ENCODE measurements around the gene FBLN1.

The FBLN1 gene

GRCh38 chr22:45576730-45577464, 74.2 kb downstream of the FBLN1 start:
- H3K4me3 ChIP-seq (ENCODE audit: low read length) = no peak overlapping the region
- TF ChIP-seq CTCF (conservative IDR thresholded peaks at IDR 0.05; ENCODE audit: low read length) = no peak
- DNase-seq (ENCODE audit: low read depth) = no peak

DNA sequence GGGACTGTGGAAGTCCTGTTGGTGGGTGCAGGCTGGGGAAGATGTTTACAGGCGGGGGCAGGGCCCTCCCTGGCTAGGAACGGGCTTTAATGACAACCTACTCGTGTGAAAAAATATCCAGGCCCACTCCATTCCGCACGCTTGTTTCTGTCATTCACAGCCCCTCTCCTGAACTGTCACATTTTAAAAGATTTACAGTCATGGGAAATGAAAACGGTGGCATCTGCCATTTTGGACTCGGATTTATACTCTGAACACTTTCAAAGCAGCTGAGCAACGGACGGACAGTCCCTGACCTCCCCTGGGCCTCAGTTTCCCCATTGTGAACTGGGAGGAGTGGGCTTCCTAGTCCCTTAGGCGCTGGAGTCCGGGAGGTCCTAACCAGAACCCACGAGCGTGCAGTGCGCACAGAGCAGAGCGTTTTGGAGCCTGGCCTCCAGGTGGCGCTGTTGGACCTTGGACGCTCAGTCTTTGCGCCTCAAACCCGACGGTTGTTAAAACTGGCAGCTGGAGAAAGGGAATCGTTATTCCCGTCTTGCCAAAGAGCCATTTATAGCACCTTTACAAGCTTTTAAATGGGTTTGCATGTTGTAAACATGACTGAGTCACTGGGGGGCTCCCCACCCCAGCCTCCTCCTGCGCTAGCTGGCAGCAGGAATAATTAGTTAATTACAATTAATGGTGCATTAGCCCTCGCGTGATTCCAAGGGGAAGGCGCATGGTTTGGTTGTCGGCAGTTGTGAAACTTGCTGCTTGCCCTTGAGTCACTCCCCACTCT, 75.3 kb downstream of the FBLN1 start:
- TF ChIP-seq CTCF (conservative IDR thresholded peaks at IDR 0.05; ENCODE audit: low read length) = peak; percentile 94
- H3K4me3 ChIP-seq (ENCODE audit: low read length) = no peak overlapping the region

DNA sequence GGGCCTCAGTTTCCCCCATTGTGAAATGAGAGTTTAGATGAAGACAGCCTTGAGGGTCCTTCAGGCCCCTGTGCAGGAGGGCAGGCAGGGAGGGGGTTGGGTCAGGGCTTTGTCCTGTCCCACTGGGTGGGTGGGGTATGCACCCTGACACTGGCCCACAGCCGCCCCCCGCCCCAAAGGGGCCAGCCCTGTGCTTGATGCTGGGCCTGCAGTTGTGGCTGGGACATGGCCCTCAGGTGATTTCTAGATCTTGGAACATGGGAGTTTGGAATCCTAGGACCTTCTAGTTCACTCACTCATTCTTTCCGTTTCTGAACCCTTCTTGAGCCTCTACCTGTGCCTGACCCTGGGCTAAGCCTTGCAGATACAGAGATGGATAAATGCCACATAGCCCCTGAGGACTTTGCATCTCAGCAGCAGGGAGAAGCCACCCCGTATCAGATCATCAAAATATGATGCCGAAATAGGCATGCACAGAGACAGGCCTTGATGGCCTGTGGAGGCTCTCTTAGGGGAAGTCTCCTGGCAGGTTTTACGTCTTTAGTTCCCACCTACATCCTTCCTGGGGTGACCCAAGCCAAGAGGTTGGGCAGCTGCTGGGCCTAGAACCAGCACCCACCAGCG, 76.0 kb downstream of the FBLN1 start:
- no peak for DNase-seq (ENCODE audit: low read depth)
- TF ChIP-seq CTCF (conservative IDR thresholded peaks at IDR 0.05; ENCODE audit: low read length) = no peak
- H3K4me3 ChIP-seq (ENCODE audit: low read length) = no peak overlapping the region

More for the DNA sequence above, 75.3 kb downstream of the FBLN1 start:
- peak; percentile 75 for DNase-seq (ENCODE audit: low read depth)

DNA sequence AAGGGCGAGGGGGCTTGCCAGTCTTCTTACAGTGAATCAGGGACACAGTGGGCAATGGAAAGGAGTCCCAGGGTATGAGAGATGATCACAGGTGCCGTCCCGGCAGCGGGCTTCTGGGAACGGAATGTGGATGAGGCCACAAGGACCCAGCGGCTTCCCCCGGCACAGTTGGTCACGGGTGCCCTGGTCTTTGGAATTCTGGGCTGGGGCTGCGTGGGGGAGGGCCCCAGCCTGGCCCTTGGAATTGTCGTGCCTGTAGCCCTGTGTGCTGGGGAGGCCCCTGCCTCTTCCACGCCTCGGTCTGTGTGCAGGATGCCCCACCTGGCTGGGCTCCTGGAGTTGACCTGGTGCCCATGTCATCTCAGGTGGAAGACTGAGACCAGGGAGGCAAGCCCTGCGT, 76.6 kb downstream of the FBLN1 start:
- no peak overlapping the region for H3K4me3 ChIP-seq (ENCODE audit: low read length)
- TF ChIP-seq CTCF (conservative IDR thresholded peaks at IDR 0.05; ENCODE audit: low read length) = no peak
- DNase-seq (ENCODE audit: low read depth) = no peak

- H3K4me3 ChIP-seq (ENCODE audit: low read length) = no peak overlapping the region
- no peak for DNase-seq (ENCODE audit: low read depth)
- TF ChIP-seq CTCF (conservative IDR thresholded peaks at IDR 0.05; ENCODE audit: low read length) = no peak
Measured at GRCh38 chr22:45579806-45580725, 77.4 kb downstream of the FBLN1 start.

GRCh38 chr22:45580726-45581381, 78.2 kb downstream of the FBLN1 start:
- no peak overlapping the region for H3K4me3 ChIP-seq (ENCODE audit: low read length)
- DNase-seq (ENCODE audit: low read depth) = no peak
- no peak for TF ChIP-seq CTCF (conservative IDR thresholded peaks at IDR 0.05; ENCODE audit: low read length)

Data from AG10803 (cell line).